OCI-LY1 (cell line): ENCODE measurements around the gene ZFAND4.

Experiments
- EZH2 ChIP-seq: fragments of 200-600 bp; sonication (generic), shearing (Covaris generic); IDR thresholded peaks from 2 replicates; pipeline ENCODE4 v1.8.0; 2017; ENCODE audit warnings: borderline replicate concordance, mixed run types, mild to moderate bottlenecking, antibody characterized with exemption, low read length, moderate library complexity, mixed read lengths
- TF ChIP-seq, protein P1 (sequence below): fragments of 200-600 bp; sonication (generic), shearing (Covaris generic); IDR thresholded peaks from 2 replicates; pipeline ENCODE4 v1.5.1; 2017; ENCODE audit warnings: mild to moderate bottlenecking, antibody characterized with exemption, low read length, moderate library complexity, mixed read lengths

- TF ChIP-seq, protein P1, sequence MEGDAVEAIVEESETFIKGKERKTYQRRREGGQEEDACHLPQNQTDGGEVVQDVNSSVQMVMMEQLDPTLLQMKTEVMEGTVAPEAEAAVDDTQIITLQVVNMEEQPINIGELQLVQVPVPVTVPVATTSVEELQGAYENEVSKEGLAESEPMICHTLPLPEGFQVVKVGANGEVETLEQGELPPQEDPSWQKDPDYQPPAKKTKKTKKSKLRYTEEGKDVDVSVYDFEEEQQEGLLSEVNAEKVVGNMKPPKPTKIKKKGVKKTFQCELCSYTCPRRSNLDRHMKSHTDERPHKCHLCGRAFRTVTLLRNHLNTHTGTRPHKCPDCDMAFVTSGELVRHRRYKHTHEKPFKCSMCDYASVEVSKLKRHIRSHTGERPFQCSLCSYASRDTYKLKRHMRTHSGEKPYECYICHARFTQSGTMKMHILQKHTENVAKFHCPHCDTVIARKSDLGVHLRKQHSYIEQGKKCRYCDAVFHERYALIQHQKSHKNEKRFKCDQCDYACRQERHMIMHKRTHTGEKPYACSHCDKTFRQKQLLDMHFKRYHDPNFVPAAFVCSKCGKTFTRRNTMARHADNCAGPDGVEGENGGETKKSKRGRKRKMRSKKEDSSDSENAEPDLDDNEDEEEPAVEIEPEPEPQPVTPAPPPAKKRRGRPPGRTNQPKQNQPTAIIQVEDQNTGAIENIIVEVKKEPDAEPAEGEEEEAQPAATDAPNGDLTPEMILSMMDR = no peak
- TF ChIP-seq EZH2 = no peak
Observed at GRCh38 chr10:45655219-45655618, 17.4 kb downstream of the ZFAND4 start.
